PC-9 (cell line): ENCODE results near the gene DTNBP1. TPM values are rescaled to one million over a fixed set of nuclear protein-coding genes. Genes with fewer than 3 reads are reported as not detected.

Experiments used
- BruUV-seq: library from RNA; stranded (reverse); fragments of 400-500 nt; replicated peaks from 2 replicates; lab custom pipeline; 2021; lab: Mats Ljungman, UMichigan
- CTCF ChIA-PET: fragments of 300-600 bp; sonication (Branson Sonifier 250); formaldehyde crosslinking; loops from one replicate; lab custom pipeline; 2022; ENCODE audit warnings: antibody characterized with exemption; lab: Charles Lee
- POLR2A ChIA-PET: fragments of 300-600 bp; sonication (Branson Sonifier 250); formaldehyde crosslinking; loops from one replicate; lab custom pipeline; 2022; ENCODE audit warnings: antibody characterized with exemption; ENCODE audit not compliant: unreplicated experiment; lab: Charles Lee
- DNase-seq, 2 experiments: peaks; one replicate each; pipeline versions ENCODE4 v3.0.0 to v3.0.0-alpha.2; 2015 to 2022; ENCODE audit warnings: mixed read lengths in 1 of 2
- H2AFZ ChIP-seq: fragments of 200-600 bp; sonication (generic); 2 replicates; pipeline ENCODE4 v1.8.1; 2017; ENCODE audit warnings: antibody characterized with exemption
- H3F3A ChIP-seq: fragments of 200-600 bp; sonication (generic); 2 replicates; pipeline ENCODE4 v1.8.1; 2017; ENCODE audit warnings: antibody characterized with exemption, mild to moderate bottlenecking, low read depth; ENCODE audit not compliant: insufficient read depth
- H3K27ac ChIP-seq: fragments of 200-600 bp; sonication (generic); 2 replicates; pipeline ENCODE4 v1.6.1; 2016; ENCODE audit warnings: mixed run types
- H3K27me3 ChIP-seq: fragments of 200-600 bp; sonication (generic); 2 replicates; pipeline ENCODE4 v1.6.1; 2016; ENCODE audit warnings: low read depth, mixed run types; ENCODE audit not compliant: insufficient read depth
- H3K36me3 ChIP-seq: fragments of 200-600 bp; sonication (generic); 2 replicates; pipeline ENCODE4 v1.6.1; 2016; ENCODE audit warnings: low read depth, mixed run types
- H3K4me1 ChIP-seq: fragments of 200-600 bp; sonication (generic); replicated peaks from 2 replicates; pipeline ENCODE4 v1.6.1; 2016; ENCODE audit warnings: mixed run types; ENCODE audit not compliant: insufficient read depth
- H3K4me2 ChIP-seq: fragments of 200-600 bp; sonication (generic); 2 replicates; pipeline ENCODE4 v1.6.1; 2017; ENCODE audit warnings: mixed run types
- H3K4me3 ChIP-seq: fragments of 200-600 bp; sonication (generic); 2 replicates; pipeline ENCODE4 v1.6.1; 2016; ENCODE audit warnings: mixed run types
- H3K79me2 ChIP-seq: fragments of 200-600 bp; sonication (generic); 2 replicates; pipeline ENCODE4 v1.6.1; 2017; ENCODE audit warnings: low read depth, mixed run types
- H3K9me2 ChIP-seq: fragments of 200-600 bp; sonication (generic); 2 replicates; pipeline ENCODE4 v1.8.1; 2017; ENCODE audit warnings: mild to moderate bottlenecking; ENCODE audit not compliant: insufficient read depth
- H3K9me3 ChIP-seq: fragments of 200-600 bp; sonication (generic); 2 replicates; pipeline ENCODE4 v1.8.1; 2016; ENCODE audit warnings: low read depth; ENCODE audit not compliant: insufficient read depth
- H4K20me1 ChIP-seq: fragments of 200-600 bp; sonication (generic); 2 replicates; pipeline ENCODE4 v1.8.1; 2017; ENCODE audit not compliant: insufficient read depth
- EZH2 ChIP-seq: fragments of 200-600 bp; sonication (generic); IDR thresholded peaks from 2 replicates; pipeline ENCODE4 v1.8.0; 2017; ENCODE audit warnings: antibody characterized with exemption, low read depth
- intact Hi-C: fragments of 100-400 bp; cut with micrococcal nuclease; formaldehyde crosslinking; loops from one replicate; pipeline ENCODE4 v1.10.0; 2022; ENCODE audit not compliant: unreplicated experiment
- total RNA-seq: library from RNA; stranded (reverse); gene quantifications from 2 replicates; pipeline ENCODE4 v1.2.3, GENCODE V29; 2021
- TF ChIP-seq, protein P1 (sequence below): fragments of 200-600 bp; sonication (generic); conservative IDR thresholded peaks from 2 replicates; pipeline ENCODE4 v1.6.1; 2017; ENCODE audit warnings: mixed run types, antibody characterized with exemption, mild to moderate bottlenecking, moderate library complexity

The DTNBP1 gene
- total RNA-seq, 1 experiment from 2014 or later: 9.1 TPM

DNA sequence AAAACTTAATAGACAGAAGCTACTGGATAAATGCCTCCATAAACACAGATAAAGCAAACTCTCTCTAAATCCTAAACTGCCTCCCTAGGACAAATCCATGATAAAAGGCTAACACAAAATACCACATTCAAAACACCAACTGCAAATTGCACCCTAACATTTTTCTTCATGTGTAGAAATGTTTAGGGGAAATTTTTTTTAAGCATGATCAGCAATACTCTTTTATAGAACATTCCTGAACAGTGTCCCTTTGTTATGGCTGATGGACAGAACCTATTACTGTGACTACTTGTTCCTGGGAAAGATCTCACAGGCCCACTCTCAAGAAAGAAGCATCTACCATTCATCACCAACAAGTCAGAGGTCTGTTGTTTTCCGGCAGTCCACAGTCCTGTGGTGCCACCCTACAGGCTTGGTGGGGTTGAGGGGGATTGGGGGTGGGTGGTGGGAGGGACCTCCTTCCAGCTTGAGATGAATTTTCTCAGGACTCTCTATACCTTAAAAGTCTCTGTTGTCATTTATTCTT, 64.5 kb downstream of the DTNBP1 start:
- H4K20me1 ChIP-seq: 0 out of 2 replicates have a peak, but pooled peaks cover 2% of the 10 kb centered on the region
- no peak for DNase-seq
- no peak overlapping the region for H2AFZ ChIP-seq
- no peaks in the 10 kb centered on the region for H3K9me3 ChIP-seq
- H3K4me1 ChIP-seq: no peaks in the 10 kb centered on the region
- H3K4me3 ChIP-seq: no peak overlapping the region
- no peak overlapping the region for H3K4me2 ChIP-seq
- no peaks in the 10 kb centered on the region; the same call in 1 of the 2 replicates for H3K9me2 ChIP-seq
- CTCF ChIA-PET: no interaction called here
- H3F3A ChIP-seq: no peaks in the 10 kb centered on the region
- no peaks in the 10 kb centered on the region for H3K79me2 ChIP-seq
- no peaks in the 10 kb centered on the region for H3K27me3 ChIP-seq
- TF ChIP-seq, protein P1, sequence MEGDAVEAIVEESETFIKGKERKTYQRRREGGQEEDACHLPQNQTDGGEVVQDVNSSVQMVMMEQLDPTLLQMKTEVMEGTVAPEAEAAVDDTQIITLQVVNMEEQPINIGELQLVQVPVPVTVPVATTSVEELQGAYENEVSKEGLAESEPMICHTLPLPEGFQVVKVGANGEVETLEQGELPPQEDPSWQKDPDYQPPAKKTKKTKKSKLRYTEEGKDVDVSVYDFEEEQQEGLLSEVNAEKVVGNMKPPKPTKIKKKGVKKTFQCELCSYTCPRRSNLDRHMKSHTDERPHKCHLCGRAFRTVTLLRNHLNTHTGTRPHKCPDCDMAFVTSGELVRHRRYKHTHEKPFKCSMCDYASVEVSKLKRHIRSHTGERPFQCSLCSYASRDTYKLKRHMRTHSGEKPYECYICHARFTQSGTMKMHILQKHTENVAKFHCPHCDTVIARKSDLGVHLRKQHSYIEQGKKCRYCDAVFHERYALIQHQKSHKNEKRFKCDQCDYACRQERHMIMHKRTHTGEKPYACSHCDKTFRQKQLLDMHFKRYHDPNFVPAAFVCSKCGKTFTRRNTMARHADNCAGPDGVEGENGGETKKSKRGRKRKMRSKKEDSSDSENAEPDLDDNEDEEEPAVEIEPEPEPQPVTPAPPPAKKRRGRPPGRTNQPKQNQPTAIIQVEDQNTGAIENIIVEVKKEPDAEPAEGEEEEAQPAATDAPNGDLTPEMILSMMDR: no peak
- no peak for TF ChIP-seq EZH2
- BruUV-seq: no TSS peak
- no peak overlapping the region for H3K27ac ChIP-seq
- intact Hi-C loops: no loop called here
- no peaks in the 10 kb centered on the region for H3K36me3 ChIP-seq
- POLR2A ChIA-PET: interaction anchor here (0.5 kb wide), 1 partner anchor 11 kb away, joined by 3 read pairs; no protein-coding TSS in a partner anchor

DNA sequence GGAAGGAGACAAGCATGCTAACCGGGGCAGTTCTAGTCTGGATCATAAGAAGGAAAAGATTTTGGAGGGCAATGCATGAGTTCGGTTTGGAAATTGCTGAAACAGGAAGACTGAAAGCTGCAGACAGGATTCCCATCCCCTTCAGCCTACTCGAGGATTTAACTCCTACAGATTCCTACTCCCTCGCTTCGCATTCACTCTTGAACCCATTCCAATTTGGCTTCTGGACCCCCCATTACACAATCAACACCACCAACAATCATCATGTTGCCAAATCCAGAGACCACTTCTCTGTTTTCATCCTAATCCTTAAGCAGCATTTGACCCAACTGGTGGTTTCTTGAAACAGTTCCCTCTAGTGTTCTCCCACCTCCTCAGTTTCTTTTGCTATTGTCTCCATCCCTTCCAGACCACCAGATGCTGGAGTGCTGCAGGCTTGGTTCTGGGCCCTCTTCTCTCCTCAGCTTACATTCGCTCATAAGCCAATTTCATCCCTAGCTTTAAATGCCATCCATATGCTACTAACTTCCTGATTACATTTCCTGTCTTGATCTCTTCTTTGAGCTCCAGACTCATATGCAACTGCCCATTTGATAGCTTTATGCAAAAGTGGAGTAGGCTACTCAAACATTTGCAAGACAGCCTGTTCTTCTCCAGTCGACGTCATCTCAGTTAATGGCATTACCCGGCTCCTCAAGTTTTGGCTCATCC, 66.5 kb downstream of the DTNBP1 start:
- CTCF ChIA-PET: interaction anchor here (0.6 kb wide), 1 partner anchor 28 kb away, joined by 3 read pairs; no protein-coding TSS in a partner anchor
- POLR2A ChIA-PET: no interaction called here

DNA sequence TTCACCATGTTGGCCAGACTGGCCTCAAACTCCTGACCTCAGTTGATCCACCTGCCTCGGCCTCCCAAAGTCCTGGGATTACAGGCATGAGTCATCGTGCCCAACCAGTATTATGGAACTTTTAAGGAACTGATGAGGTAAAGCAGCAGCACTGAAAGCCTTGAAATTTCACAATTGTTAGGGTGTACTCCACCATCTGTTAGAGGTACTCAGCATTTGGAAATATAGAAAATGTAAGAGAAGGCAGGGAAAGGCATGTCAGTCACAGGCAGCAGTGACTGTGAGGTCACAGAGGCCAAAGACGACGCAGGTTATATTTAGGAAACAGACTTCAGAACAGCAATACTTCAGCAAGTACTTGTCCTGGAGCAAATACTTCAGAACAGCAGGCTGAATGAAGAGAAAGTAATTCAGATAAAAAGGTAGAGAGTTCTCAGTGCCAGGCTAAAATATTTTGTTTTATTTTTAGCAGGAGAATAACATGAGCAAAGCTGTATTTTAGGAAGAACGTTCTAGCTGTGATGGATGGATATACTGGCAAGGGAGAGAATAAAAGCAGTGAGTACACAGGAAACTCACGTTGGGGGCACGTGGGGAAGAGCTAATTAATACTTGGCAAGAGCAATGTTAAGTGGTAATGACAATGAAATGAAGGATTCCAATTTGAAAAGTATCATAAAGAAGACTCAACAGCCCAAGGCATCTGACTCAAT, 67.2 kb downstream of the DTNBP1 start:
- Histone ChIP-seq H3K4me2 (no peak overlapping the region), H3F3A (no peaks in the 10 kb centered on the region), H3K27ac (no peak overlapping the region), H3K36me3 (no peaks in the 10 kb centered on the region), H2AFZ (no peak overlapping the region), H3K4me3 (no peak overlapping the region), H3K27me3 (no peaks in the 10 kb centered on the region), H3K4me1 (no peaks in the 10 kb centered on the region), H3K79me2 (no peaks in the 10 kb centered on the region), H3K9me3 (no peaks in the 10 kb centered on the region), H4K20me1 (0 out of 2 replicates have a peak, but pooled peaks cover 2% of the 10 kb centered on the region), H3K9me2 (no peaks in the 10 kb centered on the region; the same call in 1 of the 2 replicates)
- intact Hi-C loops: no loop called here
- BruUV-seq: no TSS peak
- ChIA-PET CTCF (interaction anchor here (0.6 kb wide), 1 partner anchor 29 kb away, joined by 3 read pairs; no protein-coding TSS in a partner anchor), POLR2A (no interaction called here)
- TF ChIP-seq EZH2: no peak
- TF ChIP-seq, protein P1: no peak
- no peak for DNase-seq

More for the DNA sequence above, 66.5 kb downstream of the DTNBP1 start:
- H3K4me2 ChIP-seq: no peak overlapping the region
- intact Hi-C loops: no loop called here
- H3K9me3 ChIP-seq: no peaks in the 10 kb centered on the region
- no peaks in the 10 kb centered on the region for H3K27me3 ChIP-seq
- H3K36me3 ChIP-seq: no peaks in the 10 kb centered on the region
- no peak overlapping the region for H3K4me3 ChIP-seq
- no peaks in the 10 kb centered on the region for H3F3A ChIP-seq
- no peak overlapping the region for H3K27ac ChIP-seq
- no peak for TF ChIP-seq EZH2
- TF ChIP-seq, protein P1: no peak
- DNase-seq: no peak
- H2AFZ ChIP-seq: no peak overlapping the region
- BruUV-seq: no TSS peak
- no peaks in the 10 kb centered on the region; the same call in 1 of the 2 replicates for H3K9me2 ChIP-seq
- H3K79me2 ChIP-seq: no peaks in the 10 kb centered on the region
- no peaks in the 10 kb centered on the region for H3K4me1 ChIP-seq
- H4K20me1 ChIP-seq: 0 out of 2 replicates have a peak, but pooled peaks cover 2% of the 10 kb centered on the region
